HL-60 (cell line): ENCODE results near the gene OSBPL5.

ENCODE experiments used
- CTCF ChIP-seq: IDR thresholded peaks from one replicate; pipeline ENCODE4 v1.5.1; 2011; ENCODE audit warnings: low read length, control low read depth, inconsistent platforms; ENCODE audit not compliant: insufficient read depth
- GABPA ChIP-seq: IDR thresholded peaks from 2 replicates; pipeline ENCODE4 v1.6.1; 2012; ENCODE audit warnings: low read depth
- POLR2AphosphoS5 ChIP-seq: IDR thresholded peaks from 2 replicates; pipeline ENCODE4 v1.6.1; 2012; ENCODE audit warnings: low read depth
- SPI1 ChIP-seq: IDR thresholded peaks from 2 replicates; pipeline ENCODE4 v1.6.1; 2012; ENCODE audit warnings: low read depth, mild to moderate bottlenecking, borderline replicate concordance

- TF ChIP-seq CTCF, result no peak
- TF ChIP-seq POLR2AphosphoS5, result no peak
- TF ChIP-seq GABPA, result no peak
- no peak for TF ChIP-seq SPI1
These were observed 18.4 kb downstream of the OSBPL5 start for GRCh38 chr11:3146612-3147256.
